Endothelial cell of umbilical vein (primary cell): Measurements from ENCODE around the gene CRCP. TPM values are rescaled to one million over a fixed set of nuclear protein-coding genes. Genes with fewer than 3 reads are reported as not detected.

ENCODE experiments used
- BruUV-seq: library from RNA; stranded (reverse); fragments of 400-500 nt; replicated peaks from 2 replicates; lab custom pipeline; 2021; lab: Mats Ljungman, UMichigan
- CTCF ChIA-PET: fragments of 300-600, 350-600 bp; sonication (Branson Sonifier 250); formaldehyde crosslinking; loops from one replicate; lab custom pipeline; 2021; ENCODE audit warnings: antibody characterized with exemption, inconsistent platforms; lab: Charles Lee
- POLR2A ChIA-PET: fragments of 300-600, 350-600 bp; sonication (Branson Sonifier 250); formaldehyde crosslinking; loops from one replicate; lab custom pipeline; 2021; ENCODE audit warnings: antibody characterized with exemption, inconsistent platforms; lab: Charles Lee
- DNase-seq: peaks from one replicate; pipeline ENCODE4 v3.0.0-alpha.2; 2011; ENCODE audit warnings: low read depth, low spot score
- FAIRE-seq: peaks from 2 replicates; lab custom pipeline; 2011; peaks lifted over from hg19 to GRCh38; lab: Jason Lieb, UNC
- H2AFZ ChIP-seq: 2 replicates; pipeline ENCODE4 v1.6.0; 2012; ENCODE audit warnings: low read depth, low read length, control low read depth, inconsistent platforms
- H3K27ac ChIP-seq: 2 replicates; pipeline ENCODE4 v1.5.1; 2011; ENCODE audit warnings: low read depth, mild to moderate bottlenecking, control low read depth, low read length, moderate library complexity; ENCODE audit not compliant: insufficient read depth
- H3K27me3 ChIP-seq, 2 experiments: 2 replicates each; pipeline versions ENCODE4 v1.6.0 to v1.6.1; 2011; ENCODE audit warnings: low read length in 2 of 2, mixed read lengths in 1 of 2; ENCODE audit not compliant: control insufficient read depth in 2 of 2, insufficient read depth in 2 of 2
- H3K36me3 ChIP-seq, 2 experiments: 2 replicates in 1 of 2; 3 replicates in 1 of 2; pipeline ENCODE4 v1.5.1; 2011; ENCODE audit warnings: low read length in 2 of 2, mild to moderate bottlenecking in 1 of 2, moderate library complexity in 1 of 2; ENCODE audit not compliant: control insufficient read depth in 2 of 2, insufficient read depth in 2 of 2; ENCODE audit errors: extremely low read depth in 1 of 2
- H3K4me1 ChIP-seq: 3 replicates; pipeline ENCODE4 v1.5.1; 2011; ENCODE audit warnings: mild to moderate bottlenecking, low read length; ENCODE audit not compliant: control insufficient read depth, insufficient read depth; ENCODE audit errors: extremely low read depth
- H3K4me2 ChIP-seq: 2 replicates; pipeline ENCODE4 v1.6.1; 2011; ENCODE audit warnings: low read length, control low read depth, mixed read lengths; ENCODE audit not compliant: insufficient read depth
- H3K4me3 ChIP-seq, 3 experiments: fragments of 200-600 bp in 1 of 3; sonication (generic), shearing (Covaris generic) in 1 of 3; replicated peaks in 1 of 3; 2 replicates each; pipeline ENCODE4 v1.5.1; 2011 to 2016; ENCODE audit warnings: control low read depth in 3 of 3, low read length in 3 of 3, mild to moderate bottlenecking in 2 of 3, inconsistent platforms in 1 of 3, low read depth in 1 of 3, moderate library complexity in 1 of 3; ENCODE audit not compliant: insufficient read depth in 1 of 3
- H3K79me2 ChIP-seq: 2 replicates; pipeline ENCODE4 v1.6.0; 2012; ENCODE audit warnings: low read length, inconsistent platforms; ENCODE audit not compliant: control insufficient read depth, insufficient read depth
- H3K9ac ChIP-seq: replicated peaks from 2 replicates; pipeline ENCODE3; 2011; ENCODE audit warnings: low read length, control low read depth; ENCODE audit not compliant: insufficient read depth; ENCODE audit errors: extremely low read depth
- H3K9me1 ChIP-seq: replicated peaks from 3 replicates; pipeline ENCODE4 v1.6.0; 2011; ENCODE audit warnings: mild to moderate bottlenecking, low read length; ENCODE audit not compliant: control insufficient read depth, insufficient read depth; ENCODE audit errors: extremely low read depth
- H3K9me3 ChIP-seq: replicated peaks from 2 replicates; pipeline ENCODE4 v1.5.1; 2012; ENCODE audit warnings: low read length, inconsistent platforms; ENCODE audit not compliant: control insufficient read depth, insufficient read depth
- H4K20me1 ChIP-seq: replicated peaks from 2 replicates; pipeline ENCODE3; 2011; ENCODE audit warnings: mild to moderate bottlenecking, low read length; ENCODE audit not compliant: control insufficient read depth, insufficient read depth; ENCODE audit errors: extremely low read depth
- CTCF ChIP-seq, 2 donors: IDR thresholded peaks; 1 replicate in 1 of 2; 2 replicates in 1 of 2; pipeline ENCODE4 v1.5.1; 2011; ENCODE audit warnings: low read length in 2 of 2, mild to moderate bottlenecking in 2 of 2, moderate library complexity in 2 of 2, control low read depth in 1 of 2, inconsistent platforms in 1 of 2, low read depth in 1 of 2; ENCODE audit not compliant: insufficient read depth in 1 of 2; ENCODE audit errors: extremely low read depth in 1 of 2
- EZH2 ChIP-seq: IDR thresholded peaks from 2 replicates; pipeline ENCODE4 v1.6.1; 2012; ENCODE audit warnings: borderline replicate concordance, low read depth, mild to moderate bottlenecking, moderate library complexity, low read length, inconsistent platforms; ENCODE audit not compliant: severe bottlenecking
- FOS ChIP-seq: IDR thresholded peaks from 2 replicates; pipeline ENCODE4 v1.6.1; 2011; ENCODE audit warnings: mild to moderate bottlenecking, low read length, moderate library complexity, borderline replicate concordance; ENCODE audit not compliant: insufficient read depth
- GATA2 ChIP-seq: IDR thresholded peaks from 2 replicates; pipeline ENCODE4 v1.7.0; 2011; ENCODE audit warnings: low read depth, mild to moderate bottlenecking, moderate library complexity, mixed read lengths, low read length; ENCODE audit not compliant: insufficient read length, insufficient read depth
- JUN ChIP-seq: IDR thresholded peaks from 2 replicates; pipeline ENCODE4 v1.6.1; 2011; ENCODE audit warnings: borderline replicate concordance, low read depth; ENCODE audit not compliant: insufficient read length, insufficient read depth
- MAX ChIP-seq: IDR thresholded peaks from 2 replicates; pipeline ENCODE4 v1.6.1; 2011; ENCODE audit not compliant: insufficient read depth, insufficient read length
- MYC ChIP-seq: IDR thresholded peaks from one replicate; pipeline ENCODE4 v1.6.1; 2011; ENCODE audit warnings: mild to moderate bottlenecking, low read depth, low read length
- POLR2A ChIP-seq: IDR thresholded peaks from 2 replicates; pipeline ENCODE4 v1.6.1; 2012; ENCODE audit warnings: low read depth, mild to moderate bottlenecking, control low read depth, low read length
- dilution Hi-C: fragments of 300-500 bp; cut with MboI; formaldehyde crosslinking; loops from one replicate; pipeline ENCODE4 v1.15.0; 2019; ENCODE audit warnings: low sequenced_read_pairs; ENCODE audit not compliant: extremely low pct_ligation_motif_present
- intact Hi-C: fragments of 100-400 bp; cut with micrococcal nuclease; formaldehyde crosslinking; loops from one replicate; pipeline ENCODE4 v1.10.0; 2022
- polyA plus RNA-seq, 4 experiments: library from polyadenylated mRNA; depleted of rRNA in 3 of 4; stranded (reverse) in 3 of 4; unstranded in 1 of 4; fragments of >200 nt; gene quantifications; 2 replicates each; pipeline versions ENCODE4 v1.2.1 to v1.2.3, GENCODE V29; 2011 to 2012; ENCODE audit warnings: missing spikeins in 1 of 4
- total RNA-seq: library from RNA; stranded (reverse); gene quantifications from 2 replicates; pipeline ENCODE4 v1.2.3, GENCODE V29; 2021

Gene CRCP
- total and polyA plus RNA-seq, 2 donors (not counting 3 experiments of a cell fraction or from before 2014, with no cell fraction given): 14.2 to 29.7 TPM

GRCh38 chr7:66169616-66170015, 55.0 kb downstream of the CRCP start:
- Histone ChIP-seq H3K4me1 (no peaks in the 10 kb centered on the region), H4K20me1 (no peaks in the 10 kb centered on the region), H3K9me1 (no peaks in the 10 kb centered on the region), H3K9me3 (no peaks in the 10 kb centered on the region), H3K79me2 (no peaks in the 10 kb centered on the region), H3K4me3 (no peak overlapping the region), H2AFZ (no peak overlapping the region), H3K27me3 (no peaks in the 10 kb centered on the region), H3K27ac (no peak overlapping the region), H3K4me2 (no peak overlapping the region), H3K9ac (no peak overlapping the region), H3K36me3 (no peaks in the 10 kb centered on the region)
- TF ChIP-seq JUN (no peak), GATA2 (no peak), MAX (no peak), FOS (no peak), CTCF (IDR thresholded peaks at IDR 0.05; ENCODE audit: extremely low read depth in 1 of 2, insufficient read depth in 1 of 2, low read depth in 1 of 2, low read length in 2 of 2) (no peak), EZH2 (no peak), MYC (no peak), POLR2A (no peak)
- BruUV-seq: no TSS peak
- DNase-seq: no peak
- dilution Hi-C loops (no loop called here), intact Hi-C loops (no loop called here)
- FAIRE-seq: no peak
- ChIA-PET CTCF (interaction anchor here (2.2 kb wide), 1 partner anchor 9 kb away, joined by 6 read pairs; no protein-coding TSS in a partner anchor), POLR2A (no interaction called here)
